Stimulated activated CD8-positive, alpha-beta memory T cell treated with anti-CD3 and anti-CD28 coated beads, Interleukin-12 subunit alpha, Interleukin-12 subunit beta, amount 100 ng/mL, for 24 hours (primary cell): Measurements from ENCODE around the gene AIF1.

ENCODE experiments used
- DNase-seq: peaks from one replicate; pipeline ENCODE4 v3.0.0-alpha.2; 2020; ENCODE audit errors: extremely low read depth

The AIF1 gene

GRCh38 chr6:31663961-31664789, 49.1 kb downstream of the AIF1 start:
- DNase-seq = no peak

- DNase-seq = peak; percentile 80
Observed at GRCh38 chr6:31664790-31665500, 49.9 kb downstream of the AIF1 start, which contains the start of gene GPANK1. TSS of gene GPANK1 (minus strand) at chr6:31664997. CDS start at chr6:31664478, 519 bp downstream.

DNA sequence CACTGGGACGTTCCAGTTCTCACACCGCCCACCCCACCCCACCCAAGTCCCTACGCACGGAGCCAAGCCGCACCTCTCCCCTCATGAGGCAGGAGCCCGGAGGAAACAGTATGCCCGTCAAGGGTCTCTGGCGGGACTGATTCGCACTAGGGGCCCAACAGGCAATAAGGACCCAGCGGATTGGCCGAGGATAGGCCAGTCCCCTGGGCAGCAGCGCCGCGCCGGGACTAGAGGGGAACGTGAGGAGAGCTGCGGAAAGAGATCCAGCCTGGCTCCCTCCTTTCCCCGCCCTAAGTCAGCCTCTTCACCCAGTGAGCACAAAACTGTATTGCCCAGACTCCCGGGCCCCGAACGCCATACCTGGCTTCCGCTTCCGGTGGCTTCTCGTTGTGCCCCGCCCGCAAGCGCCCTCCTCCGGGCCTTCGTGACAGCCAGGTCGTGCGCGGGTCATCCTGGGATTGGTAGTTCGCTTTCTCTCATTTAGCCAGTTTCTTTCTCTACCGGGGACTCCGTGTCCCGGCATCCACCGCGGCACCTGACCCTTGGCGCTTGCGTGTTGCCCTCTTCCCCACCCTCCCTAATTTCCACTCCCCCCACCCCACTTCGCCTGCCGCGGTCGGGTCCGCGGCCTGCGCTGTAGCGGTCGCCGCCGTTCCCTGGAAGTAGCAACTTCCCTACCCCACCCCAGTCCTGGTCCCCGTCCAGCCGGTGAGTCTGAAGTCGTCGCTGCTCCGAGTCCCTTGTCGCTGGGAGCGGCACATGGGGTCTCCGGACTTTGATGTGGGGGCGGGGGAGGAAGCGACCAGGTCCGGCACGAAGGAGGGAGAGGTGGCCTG, 50.7 kb downstream of the AIF1 start, which contains the start of gene CSNK2B:
CSNK2B (plus strand) TSS at position 580 of the 836 bp plus-strand sequence. CDS start 752 bp downstream, outside the sequence.
- DNase-seq = peak; percentile 96

DNA sequence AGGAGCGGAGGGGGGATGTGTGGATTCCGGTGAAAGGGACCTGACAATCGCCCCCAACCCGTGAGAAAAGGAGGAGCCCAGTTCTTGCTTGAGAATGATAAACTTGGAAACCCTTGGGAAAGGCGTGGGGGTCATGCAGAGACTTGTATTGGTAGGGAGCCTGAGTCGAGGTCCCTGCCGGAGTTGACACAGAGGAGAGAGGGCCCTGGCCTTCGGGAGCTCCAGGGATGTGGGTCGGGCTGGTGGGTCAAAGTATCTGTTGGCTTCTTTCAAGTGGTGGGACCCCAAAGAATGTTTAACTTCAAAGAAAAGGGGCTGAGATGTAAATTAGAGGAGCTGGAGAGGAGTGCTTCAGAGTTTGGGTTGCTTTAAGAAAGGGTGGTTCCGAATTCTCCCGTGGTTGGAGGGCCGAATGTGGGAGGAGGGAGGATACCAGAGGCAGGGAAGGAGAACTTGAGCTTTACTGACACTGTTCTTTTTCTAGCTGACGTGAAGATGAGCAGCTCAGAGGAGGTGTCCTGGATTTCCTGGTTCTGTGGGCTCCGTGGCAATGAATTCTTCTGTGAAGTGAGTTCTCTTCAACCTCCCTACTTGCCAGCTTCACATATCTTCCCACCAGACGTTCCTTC, 51.4 kb downstream of the AIF1 start:
- no peak for DNase-seq
